ENCODE measurements around the gene NAP1L1.

GRCh38 chr12:76024102-76024781, 60.2 kb downstream of the NAP1L1 start:
- TF ChIP-seq TCF7L2 (IDR thresholded peaks at IDR 0.05; ENCODE audit: low read depth, low read length) (no peak), SIN3A (IDR thresholded peaks at IDR 0.05; ENCODE audit: borderline replicate concordance, insufficient read depth, low read depth, low read length) (no peak)

All from Panc1 (cell line).